Measurements from ENCODE around the gene MLYCD. TPM values are rescaled to one million over a fixed set of nuclear protein-coding genes. Genes with fewer than 3 reads are reported as not detected.

Gene MLYCD
- total and polyA plus RNA-seq, 10 of the 15 experiments (the other 5 are each of a cell fraction or from before 2014, with no cell fraction given): 0.21 to 3.7 (median 1.7) TPM

- TF ChIP-seq NKRF (conservative IDR thresholded peaks at IDR 0.05) (no peak), ZNF274 (IDR thresholded peaks at IDR 0.05; ENCODE audit: insufficient read depth, insufficient read length) (no peak)
Measured at GRCh38 chr16:83965444-83966152, 66.7 kb downstream of the MLYCD start (continued).

DNA sequence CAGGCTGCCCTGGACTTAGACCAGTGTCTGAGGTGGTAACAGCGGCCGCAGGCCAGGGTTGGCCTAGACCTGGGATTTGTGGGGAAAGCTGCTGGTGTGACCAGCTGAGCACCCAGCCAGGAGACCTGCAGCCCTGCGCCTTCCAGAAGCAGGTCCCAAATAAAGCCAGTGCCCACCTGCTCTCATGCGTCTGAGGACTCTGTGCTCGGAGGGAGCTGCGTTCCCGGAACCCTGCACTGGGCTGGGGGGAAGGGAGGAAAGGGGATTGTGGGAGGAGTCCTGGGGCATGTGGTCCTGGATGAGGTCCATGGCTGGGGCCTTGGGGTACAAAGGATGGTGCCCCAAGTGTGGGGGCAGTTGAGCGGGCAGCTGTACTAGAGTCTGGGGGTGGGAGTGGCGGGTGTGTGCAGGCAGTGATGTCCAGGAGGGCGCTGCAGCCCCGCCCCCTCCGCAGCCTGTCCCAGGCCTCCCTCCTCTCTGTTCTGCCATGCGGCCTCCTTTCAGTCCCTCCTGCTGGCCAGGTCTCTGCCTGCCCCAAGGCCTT is 67.3 kb downstream of the MLYCD start:
- Histone ChIP-seq H3K9me3 (replicated peaks; ENCODE audit: control insufficient read depth, insufficient read depth, low read length) (no peaks in the 10 kb centered on the region), H4K20me1 (ENCODE audit: control insufficient read depth, insufficient read depth) (no peaks in the 10 kb centered on the region), H3K4me3 (no peak overlapping the region), H3K4me1 (ENCODE audit: control insufficient read depth, insufficient read depth, low read length) (no peaks in the 10 kb centered on the region), H3K79me2 (ENCODE audit: control insufficient read depth, insufficient read depth, low read length) (no peaks in the 10 kb centered on the region), H3K36me3 (ENCODE audit: control insufficient read depth in 2 of 2, insufficient read depth in 2 of 2, low read length in 1 of 2) (no peaks in the 10 kb centered on the region), H3K9ac (ENCODE audit: control insufficient read depth, insufficient read depth, low read length) (no peak overlapping the region), H3K4me2 (ENCODE audit: control insufficient read depth, insufficient read depth) (no peak overlapping the region), H2AFZ (ENCODE audit: control insufficient read depth, low read depth, low read length) (no peak overlapping the region), H3K27me3 (replicated peaks in 1 of 2; ENCODE audit: control insufficient read depth in 2 of 2, insufficient read depth in 2 of 2, low read length in 1 of 2) (no peaks in the 10 kb centered on the region), H3K27ac (ENCODE audit: control insufficient read depth, insufficient read depth) (no peak overlapping the region)
- ChIA-PET CTCF (interaction anchor here (1.2 kb wide), 1 partner anchor 12 kb away, joined by 3 read pairs; no protein-coding TSS in a partner anchor), SMC1A (ENCODE audit: uncharacterized antibody, unreplicated experiment) (no interaction called here), RAD21 (ENCODE audit: unreplicated experiment) (no interaction called here), POLR2A (no interaction called here)
- no peak for ATAC-seq
- 76% methylated on average over 10 of the region's 13 CpGs for WGBS (ENCODE audit: insufficient coverage, insufficient replicate concordance, low lambda C conversion rate, missing lambda C conversion rate)
- intact Hi-C loops (cut with micrococcal nuclease; ENCODE audit: unreplicated experiment) (no loop called here), in situ Hi-C loops (cut with MboI) (no loop called here)
- no TSS peak for BruUV-seq (replicated peaks)
- no peak for FAIRE-seq
- DNase-seq (ENCODE audit: low read depth, low spot score): no peak
- no peak for TF ChIP-seq EED (IDR thresholded peaks at IDR 0.05; ENCODE audit: low read depth)
- TF ChIP-seq, protein P1, sequence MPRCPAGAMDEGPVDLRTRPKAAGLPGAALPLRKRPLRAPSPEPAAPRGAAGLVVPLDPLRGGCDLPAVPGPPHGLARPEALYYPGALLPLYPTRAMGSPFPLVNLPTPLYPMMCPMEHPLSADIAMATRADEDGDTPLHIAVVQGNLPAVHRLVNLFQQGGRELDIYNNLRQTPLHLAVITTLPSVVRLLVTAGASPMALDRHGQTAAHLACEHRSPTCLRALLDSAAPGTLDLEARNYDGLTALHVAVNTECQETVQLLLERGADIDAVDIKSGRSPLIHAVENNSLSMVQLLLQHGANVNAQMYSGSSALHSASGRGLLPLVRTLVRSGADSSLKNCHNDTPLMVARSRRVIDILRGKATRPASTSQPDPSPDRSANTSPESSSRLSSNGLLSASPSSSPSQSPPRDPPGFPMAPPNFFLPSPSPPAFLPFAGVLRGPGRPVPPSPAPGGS (IDR thresholded peaks at IDR 0.05; ENCODE audit: borderline replicate concordance, insufficient read depth, low read depth, low read length, poor library complexity, severe bottlenecking): no peak
- TF ChIP-seq, protein P2, sequence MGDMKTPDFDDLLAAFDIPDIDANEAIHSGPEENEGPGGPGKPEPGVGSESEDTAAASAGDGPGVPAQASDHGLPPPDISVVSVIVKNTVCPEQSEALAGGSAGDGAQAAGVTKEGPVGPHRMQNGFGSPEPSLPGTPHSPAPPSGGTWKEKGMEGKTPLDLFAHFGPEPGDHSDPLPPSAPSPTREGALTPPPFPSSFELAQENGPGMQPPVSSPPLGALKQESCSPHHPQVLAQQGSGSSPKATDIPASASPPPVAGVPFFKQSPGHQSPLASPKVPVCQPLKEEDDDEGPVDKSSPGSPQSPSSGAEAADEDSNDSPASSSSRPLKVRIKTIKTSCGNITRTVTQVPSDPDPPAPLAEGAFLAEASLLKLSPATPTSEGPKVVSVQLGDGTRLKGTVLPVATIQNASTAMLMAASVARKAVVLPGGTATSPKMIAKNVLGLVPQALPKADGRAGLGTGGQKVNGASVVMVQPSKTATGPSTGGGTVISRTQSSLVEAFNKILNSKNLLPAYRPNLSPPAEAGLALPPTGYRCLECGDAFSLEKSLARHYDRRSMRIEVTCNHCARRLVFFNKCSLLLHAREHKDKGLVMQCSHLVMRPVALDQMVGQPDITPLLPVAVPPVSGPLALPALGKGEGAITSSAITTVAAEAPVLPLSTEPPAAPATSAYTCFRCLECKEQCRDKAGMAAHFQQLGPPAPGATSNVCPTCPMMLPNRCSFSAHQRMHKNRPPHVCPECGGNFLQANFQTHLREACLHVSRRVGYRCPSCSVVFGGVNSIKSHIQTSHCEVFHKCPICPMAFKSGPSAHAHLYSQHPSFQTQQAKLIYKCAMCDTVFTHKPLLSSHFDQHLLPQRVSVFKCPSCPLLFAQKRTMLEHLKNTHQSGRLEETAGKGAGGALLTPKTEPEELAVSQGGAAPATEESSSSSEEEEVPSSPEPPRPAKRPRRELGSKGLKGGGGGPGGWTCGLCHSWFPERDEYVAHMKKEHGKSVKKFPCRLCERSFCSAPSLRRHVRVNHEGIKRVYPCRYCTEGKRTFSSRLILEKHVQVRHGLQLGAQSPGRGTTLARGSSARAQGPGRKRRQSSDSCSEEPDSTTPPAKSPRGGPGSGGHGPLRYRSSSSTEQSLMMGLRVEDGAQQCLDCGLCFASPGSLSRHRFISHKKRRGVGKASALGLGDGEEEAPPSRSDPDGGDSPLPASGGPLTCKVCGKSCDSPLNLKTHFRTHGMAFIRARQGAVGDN (IDR thresholded peaks at IDR 0.05): no peak
- no peak for TF ChIP-seq SIN3A (IDR thresholded peaks at IDR 0.05; ENCODE audit: low read depth, low read length)
- no peak for TF ChIP-seq FOS (IDR thresholded peaks at IDR 0.05; ENCODE audit: borderline replicate concordance, extremely low read depth, insufficient read length)
- TF ChIP-seq CBFB (IDR thresholded peaks at IDR 0.05; ENCODE audit: low read depth): no peak
- TF ChIP-seq CEBPB (IDR thresholded peaks at IDR 0.05; ENCODE audit: borderline replicate concordance in 1 of 2, low read depth in 2 of 2, low read length in 2 of 2): no peak

All from GM12878 (cell line).